ENCODE data around the gene CENPT. TPM values are rescaled to one million over a fixed set of nuclear protein-coding genes. Genes with fewer than 3 reads are reported as not detected.

CENPT gene
- total and polyA plus RNA-seq, 10 of the 15 experiments (the other 5 are each of a cell fraction or from before 2014, with no cell fraction given) = 1.1 to 45.7 (median 24.5) TPM

DNA sequence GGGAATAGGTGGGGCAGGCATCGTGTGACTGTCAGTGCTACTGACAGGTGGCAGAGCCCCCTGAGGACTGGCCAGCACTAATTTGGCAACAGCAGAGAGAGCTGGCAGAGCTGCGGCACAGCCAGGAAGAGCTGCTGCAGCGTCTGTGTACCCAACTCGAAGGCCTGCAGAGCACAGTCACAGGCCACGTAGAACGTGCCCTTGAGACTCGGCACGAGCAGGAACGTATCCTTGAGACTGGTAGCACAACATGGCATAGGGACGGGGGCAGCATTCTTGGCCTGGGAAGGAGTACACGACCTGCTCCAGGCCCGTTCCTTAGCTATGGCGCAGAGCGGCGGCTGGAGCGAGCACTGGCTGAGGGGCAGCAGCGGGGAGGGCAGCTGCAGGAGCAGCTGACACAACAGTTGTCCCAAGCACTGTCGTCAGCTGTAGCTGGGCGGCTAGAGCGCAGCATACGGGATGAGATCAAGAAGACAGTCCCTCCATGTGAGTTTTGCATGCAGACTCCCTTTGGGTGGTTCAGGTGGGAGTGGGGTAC is 34.2 kb upstream of the CENPT start (continued):
- no peak for TF ChIP-seq BCL3 (IDR thresholded peaks at IDR 0.05; ENCODE audit: borderline replicate concordance, insufficient read depth, low read depth, low read length, poor library complexity, severe bottlenecking)
- TF ChIP-seq, protein P1, sequence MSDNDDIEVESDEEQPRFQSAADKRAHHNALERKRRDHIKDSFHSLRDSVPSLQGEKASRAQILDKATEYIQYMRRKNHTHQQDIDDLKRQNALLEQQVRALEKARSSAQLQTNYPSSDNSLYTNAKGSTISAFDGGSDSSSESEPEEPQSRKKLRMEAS (IDR thresholded peaks at IDR 0.05; ENCODE audit: low read depth, low read length) = no peak
- TF ChIP-seq MTA3 (IDR thresholded peaks at IDR 0.05; ENCODE audit: borderline replicate concordance, low read length) = no peak

DNA sequence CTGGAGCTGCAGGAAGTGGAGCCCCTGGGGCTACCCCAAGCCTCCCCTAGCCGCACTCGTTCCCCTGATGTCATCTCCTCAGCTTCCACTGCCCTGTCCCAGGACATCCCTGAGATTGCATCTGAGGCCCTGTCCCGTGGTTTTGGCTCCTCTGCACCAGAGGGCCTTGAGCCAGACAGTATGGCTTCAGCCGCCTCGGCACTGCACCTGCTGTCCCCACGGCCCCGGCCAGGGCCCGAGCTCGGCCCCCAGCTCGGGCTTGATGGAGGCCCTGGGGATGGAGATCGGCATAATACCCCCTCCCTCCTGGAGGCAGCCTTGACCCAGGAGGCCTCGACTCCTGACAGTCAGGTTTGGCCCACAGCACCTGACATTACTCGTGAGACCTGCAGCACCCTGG is 33.1 kb upstream of the CENPT start:
- SMC1A ChIA-PET (ENCODE audit: uncharacterized antibody, unreplicated experiment) = no interaction called here
- H3K36me3 ChIP-seq (ENCODE audit: control insufficient read depth in 2 of 2, insufficient read depth in 2 of 2, low read length in 1 of 2) = peaks cover 22 to 65% of the 10 kb centered on the region in 2 experiments; a peak in 3 of 4 replicates
- intact Hi-C loops (cut with micrococcal nuclease; ENCODE audit: unreplicated experiment) (loop anchor here (5.0 kb wide), 1 partner anchor 347 kb away; no protein-coding TSS in a partner anchor), in situ Hi-C loops (cut with MboI) (no loop called here)
- H3K27ac ChIP-seq (ENCODE audit: control insufficient read depth, insufficient read depth) = no peak overlapping the region
- CTCF ChIA-PET = no interaction called here
- WGBS (ENCODE audit: insufficient coverage, insufficient replicate concordance, low lambda C conversion rate, missing lambda C conversion rate) = 89% methylated on average over 13 of the region's 13 CpGs
- 0 out of 2 replicates have a peak, but pooled peaks have one; percentile 12 for TF ChIP-seq POLR2A (IDR thresholded peaks at IDR 0.05; ENCODE audit: low read depth, low read length)
- TF ChIP-seq, protein P2, sequence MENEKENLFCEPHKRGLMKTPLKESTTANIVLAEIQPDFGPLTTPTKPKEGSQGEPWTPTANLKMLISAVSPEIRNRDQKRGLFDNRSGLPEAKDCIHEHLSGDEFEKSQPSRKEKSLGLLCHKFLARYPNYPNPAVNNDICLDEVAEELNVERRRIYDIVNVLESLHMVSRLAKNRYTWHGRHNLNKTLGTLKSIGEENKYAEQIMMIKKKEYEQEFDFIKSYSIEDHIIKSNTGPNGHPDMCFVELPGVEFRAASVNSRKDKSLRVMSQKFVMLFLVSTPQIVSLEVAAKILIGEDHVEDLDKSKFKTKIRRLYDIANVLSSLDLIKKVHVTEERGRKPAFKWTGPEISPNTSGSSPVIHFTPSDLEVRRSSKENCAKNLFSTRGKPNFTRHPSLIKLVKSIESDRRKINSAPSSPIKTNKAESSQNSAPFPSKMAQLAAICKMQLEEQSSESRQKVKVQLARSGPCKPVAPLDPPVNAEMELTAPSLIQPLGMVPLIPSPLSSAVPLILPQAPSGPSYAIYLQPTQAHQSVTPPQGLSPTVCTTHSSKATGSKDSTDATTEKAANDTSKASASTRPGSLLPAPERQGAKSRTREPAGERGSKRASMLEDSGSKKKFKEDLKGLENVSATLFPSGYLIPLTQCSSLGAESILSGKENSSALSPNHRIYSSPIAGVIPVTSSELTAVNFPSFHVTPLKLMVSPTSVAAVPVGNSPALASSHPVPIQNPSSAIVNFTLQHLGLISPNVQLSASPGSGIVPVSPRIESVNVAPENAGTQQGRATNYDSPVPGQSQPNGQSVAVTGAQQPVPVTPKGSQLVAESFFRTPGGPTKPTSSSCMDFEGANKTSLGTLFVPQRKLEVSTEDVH (IDR thresholded peaks at IDR 0.05; ENCODE audit: low read depth, partially characterized antibody) = no peak
- H3K4me3 ChIP-seq = no peak overlapping the region
- POLR2A ChIA-PET = no interaction called here
- H3K27me3 ChIP-seq (replicated peaks in 1 of 2; ENCODE audit: control insufficient read depth in 2 of 2, insufficient read depth in 2 of 2, low read length in 1 of 2) = no peaks in the 10 kb centered on the region
- no peak overlapping the region for H2AFZ ChIP-seq (ENCODE audit: control insufficient read depth, low read depth, low read length)
- no peak for DNase-seq (ENCODE audit: low read depth, low spot score)
- no peak for FAIRE-seq
- H3K4me2 ChIP-seq (ENCODE audit: control insufficient read depth, insufficient read depth) = no peak overlapping the region
- peaks cover 3% of the 10 kb centered on the region for H3K79me2 ChIP-seq (ENCODE audit: control insufficient read depth, insufficient read depth, low read length)
- H3K4me1 ChIP-seq (ENCODE audit: control insufficient read depth, insufficient read depth, low read length) = 0 out of 2 replicates have a peak, but pooled peaks cover 3% of the 10 kb centered on the region
- no peaks in the 10 kb centered on the region; the same call in 1 of the 2 replicates for H4K20me1 ChIP-seq (ENCODE audit: control insufficient read depth, insufficient read depth)
- H3K9me3 ChIP-seq (replicated peaks; ENCODE audit: control insufficient read depth, insufficient read depth, low read length) = no peaks in the 10 kb centered on the region
- ATAC-seq = no peak
- RAD21 ChIA-PET (ENCODE audit: unreplicated experiment) = no interaction called here
- H3K9ac ChIP-seq (ENCODE audit: control insufficient read depth, insufficient read depth, low read length) = no peak overlapping the region
- no TSS peak for BruUV-seq (replicated peaks)

Data from GM12878 (cell line).